NCI-H2029 treated with DMSO at 0.1 percent for 48 hours (cell line): Measurements from ENCODE around the gene LRRC2.
"Not testable (repeated sequence)": the region's sequence is repeated elsewhere in the genome, so short reads cannot be mapped to it uniquely, and the experiment has no call there.

ENCODE experiments used
- DNase-seq: peaks from one replicate; lab custom pipeline; 2025; lab: John Stamatoyannopoulos, UW

The LRRC2 gene

DNA sequence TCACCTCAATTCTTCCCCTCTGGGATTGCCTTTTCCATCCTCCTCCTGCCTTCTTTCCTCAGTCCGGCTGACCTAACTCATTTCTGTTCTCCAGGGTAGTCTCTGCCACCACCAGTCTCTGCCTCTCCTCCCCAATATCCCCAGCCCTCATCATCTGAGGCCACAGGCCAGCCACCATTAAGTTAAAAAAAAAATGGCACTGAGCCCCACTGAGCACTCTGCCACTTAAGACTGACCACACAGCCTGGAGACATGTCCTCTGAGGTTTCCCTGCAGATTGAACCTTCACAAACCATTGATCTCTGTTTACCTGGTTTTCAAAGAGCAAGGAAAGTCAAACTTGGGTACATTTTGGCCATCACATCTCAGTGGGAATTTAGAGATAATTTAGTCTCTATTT lies 13.6 kb downstream of the LRRC2 start:
- DNase-seq = no peak

DNA sequence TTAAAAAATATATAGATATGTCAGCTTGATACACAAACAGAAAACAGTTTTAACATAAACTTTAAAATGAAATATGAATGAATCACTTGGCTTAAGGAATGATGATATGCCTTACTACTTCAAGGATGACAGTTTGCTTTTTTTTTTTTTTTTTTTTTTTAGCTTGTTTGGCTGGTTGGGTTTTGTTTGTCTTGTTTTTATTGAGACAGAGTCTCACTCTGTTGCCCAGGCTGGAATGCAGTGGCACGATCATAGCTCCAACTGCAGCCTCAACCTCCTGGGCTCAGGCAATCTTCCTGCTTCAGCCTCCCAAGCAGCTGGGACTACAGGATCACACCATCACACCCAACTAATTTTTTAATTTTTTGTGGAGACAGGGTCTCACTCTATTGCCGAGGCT lies 14.5 kb downstream of the LRRC2 start:
- no peak for DNase-seq

DNA sequence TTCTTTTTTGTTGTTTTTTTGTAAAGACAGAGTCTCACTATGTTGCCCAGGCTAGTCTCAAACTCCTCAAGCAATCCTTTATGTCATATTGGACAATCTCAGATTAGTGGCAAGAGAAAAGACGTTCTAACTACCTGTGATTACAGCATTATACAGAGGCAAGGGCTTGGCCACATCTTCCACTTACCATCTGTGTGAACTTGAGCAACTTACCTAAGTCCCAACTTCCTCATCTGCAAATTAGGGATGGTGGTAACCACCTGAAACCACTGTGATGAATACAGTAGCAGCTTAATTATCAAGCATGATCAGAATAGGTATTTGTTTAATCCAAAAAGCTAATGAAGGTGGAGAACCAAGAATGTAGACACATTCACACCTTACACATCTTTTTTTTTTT lies 16.1 kb downstream of the LRRC2 start:
- DNase-seq = no peak

DNA sequence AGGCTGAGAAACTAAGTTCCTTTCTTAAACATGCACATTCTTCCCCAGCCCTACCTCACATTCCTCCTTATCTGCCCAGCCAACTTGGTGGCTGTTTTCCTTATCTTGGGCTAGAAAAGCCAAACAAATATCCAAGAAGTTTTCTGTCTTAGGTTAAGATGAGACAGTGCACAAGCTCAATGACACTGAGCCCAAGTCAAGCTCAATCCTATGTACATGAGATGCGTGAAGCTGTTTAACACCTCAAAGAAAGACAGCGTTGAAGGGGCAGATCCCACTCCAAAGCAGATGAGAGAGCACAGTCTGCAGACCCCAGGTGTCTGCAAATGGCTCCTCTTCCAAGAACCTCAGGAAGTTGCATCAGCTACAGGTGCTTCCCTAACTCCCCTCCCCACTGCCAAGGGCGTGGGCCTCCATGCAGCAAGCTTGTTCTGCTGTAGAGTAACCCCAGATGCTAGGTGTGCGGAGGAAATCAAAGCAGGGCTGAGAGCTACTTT lies 16.6 kb downstream of the LRRC2 start:
- DNase-seq = no peak

- not testable (repeated sequence) for DNase-seq
These were observed 17.5 kb downstream of the LRRC2 start for GRCh38 chr3:46548611-46549010.

GRCh38 chr3:46546896-46547440 lies 19.1 kb downstream of the LRRC2 start:
- no peak for DNase-seq

- DNase-seq = no peak
These were observed 20.1 kb downstream of the LRRC2 start for GRCh38 chr3:46545818-46546630.

- no peak for DNase-seq
These were observed 21.2 kb downstream of the LRRC2 start for GRCh38 chr3:46544771-46545503.

GRCh38 chr3:46542801-46543201 lies 23.3 kb downstream of the LRRC2 start:
- DNase-seq = no peak

DNA sequence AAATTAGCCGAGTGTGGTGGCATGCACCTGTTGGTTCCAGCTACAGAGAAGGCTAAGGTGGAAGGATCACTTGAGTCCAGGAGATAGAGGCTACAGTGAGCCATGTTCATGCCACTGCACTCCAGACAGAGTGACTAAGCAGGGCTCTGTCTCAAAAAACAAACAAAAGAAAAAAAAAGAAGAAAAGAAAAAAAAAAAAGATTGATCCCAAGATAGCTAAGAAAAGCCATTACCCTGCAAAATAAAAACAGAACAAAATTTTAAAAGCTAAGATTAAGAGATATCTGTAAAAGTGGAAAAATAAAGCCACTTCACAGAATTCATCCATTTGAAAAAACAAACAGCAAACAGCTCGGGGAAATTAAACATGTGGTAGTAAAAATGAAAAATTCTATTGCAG lies 23.8 kb downstream of the LRRC2 start:
- no peak for DNase-seq

DNA sequence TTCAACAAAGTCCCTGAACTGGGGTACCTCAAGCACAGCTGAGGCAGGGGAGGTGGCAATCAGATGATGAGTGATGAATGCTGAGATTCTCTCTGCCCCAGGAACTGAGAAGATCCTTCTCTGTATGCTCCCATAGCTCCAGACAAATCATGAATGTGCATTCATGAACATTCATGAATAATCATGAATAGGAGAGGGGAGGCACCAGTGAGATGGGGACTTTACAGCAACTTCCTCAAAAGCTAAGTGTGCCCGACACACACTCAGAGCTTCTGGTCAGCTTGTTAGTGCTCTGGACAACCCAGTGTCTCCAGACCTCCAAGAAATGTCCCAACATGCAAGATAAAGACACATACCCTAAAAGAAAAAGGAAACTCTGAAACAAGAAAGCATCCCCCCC lies 24.3 kb downstream of the LRRC2 start:
- no peak for DNase-seq

DNA sequence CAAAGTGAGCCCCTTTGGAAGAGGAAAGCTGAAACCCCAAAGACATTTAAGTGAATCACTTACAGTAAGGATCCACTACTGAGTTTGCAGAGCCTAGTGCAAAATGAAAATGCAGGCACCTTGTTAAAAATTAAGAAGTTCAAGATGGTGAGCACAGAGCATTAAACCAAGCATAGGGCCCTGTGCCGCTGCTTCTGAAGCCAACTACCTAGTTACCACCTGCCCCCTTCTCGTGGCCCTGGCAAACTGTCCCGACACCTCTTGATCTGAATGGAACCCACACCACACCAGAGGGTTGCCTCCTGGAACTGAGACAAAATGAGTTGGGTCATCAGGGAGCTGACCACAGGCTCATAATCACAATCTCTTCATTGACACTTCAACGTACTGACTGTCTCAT lies 25.6 kb downstream of the LRRC2 start:
- no peak for DNase-seq

DNA sequence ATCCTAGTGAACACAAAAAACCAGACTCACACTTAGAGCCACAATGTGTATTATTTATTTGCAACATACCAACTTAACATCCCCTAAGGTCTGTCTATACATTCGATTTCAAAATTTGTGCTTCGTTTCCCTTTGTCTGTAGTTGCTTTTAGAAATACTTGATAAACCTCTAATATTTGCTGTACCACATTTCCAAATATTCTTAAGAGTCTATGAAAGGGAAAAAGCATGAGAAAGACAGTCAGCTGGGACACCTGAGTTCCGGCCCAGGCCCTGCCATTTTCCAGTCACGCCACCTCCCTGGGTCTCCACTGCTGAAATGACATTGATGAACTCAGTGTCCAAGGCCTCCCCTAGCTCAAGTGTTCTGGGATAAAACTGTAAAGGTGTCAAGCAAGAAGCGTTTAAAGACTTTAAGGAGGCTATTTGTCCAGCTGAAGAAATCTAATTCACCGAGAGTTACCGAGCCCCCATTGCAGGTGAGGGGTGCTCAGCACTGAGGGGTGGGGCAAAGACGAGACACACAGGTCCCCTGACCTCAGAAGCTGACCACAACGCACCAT lies 26.6 kb downstream of the LRRC2 start:
- DNase-seq = no peak

DNA sequence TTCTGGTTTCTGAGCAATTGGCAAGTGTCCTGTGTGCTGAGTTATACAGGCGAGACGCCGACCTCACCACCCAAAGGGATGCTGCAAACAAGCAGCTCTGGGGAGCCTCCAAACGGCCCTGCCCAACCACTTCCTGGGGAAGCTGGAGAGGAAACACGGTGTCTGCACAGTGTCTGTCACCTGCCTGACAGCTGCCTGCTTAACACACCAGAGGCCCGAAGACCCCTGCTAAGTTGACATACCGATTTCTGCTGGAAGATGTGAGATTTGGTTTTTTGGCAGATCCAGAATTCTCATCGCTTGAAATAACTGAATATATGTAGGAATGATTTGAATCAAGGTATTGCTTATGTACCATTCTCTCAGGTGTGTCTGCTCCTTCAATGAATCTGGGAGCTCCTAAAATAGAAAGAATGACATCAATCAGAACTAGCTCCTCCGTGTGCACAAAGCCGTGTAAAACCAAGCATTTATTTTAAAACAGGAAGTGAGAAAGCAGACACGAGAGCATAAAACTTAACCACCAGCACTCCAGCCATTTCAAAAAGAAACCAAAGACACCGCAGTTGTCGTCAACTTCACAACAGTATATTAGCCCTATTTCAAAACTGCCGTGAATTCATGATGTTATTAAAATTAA lies 27.2 kb downstream of the LRRC2 start:
- no peak for DNase-seq

DNA sequence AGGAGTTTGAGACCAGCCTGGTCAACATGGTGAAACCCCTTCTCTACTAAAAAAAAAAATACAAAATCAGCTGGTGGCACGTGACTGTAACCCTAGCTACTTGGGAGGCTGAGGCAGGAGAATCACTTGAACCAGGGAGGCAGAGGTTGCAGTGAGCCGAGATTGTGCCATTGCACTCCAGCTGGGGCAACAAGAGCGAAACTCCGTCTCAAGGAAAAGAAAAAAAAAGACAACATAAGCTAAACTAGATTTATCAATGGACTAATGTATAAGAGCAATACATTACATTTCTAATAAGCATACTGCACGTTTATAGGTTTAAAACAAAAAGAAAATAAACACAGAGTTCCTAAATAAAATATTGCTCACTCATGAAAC lies 27.7 kb downstream of the LRRC2 start:
- DNase-seq = not testable (repeated sequence)

- no peak for DNase-seq
These were observed 28.3 kb downstream of the LRRC2 start for GRCh38 chr3:46537779-46538178.

- no peak for DNase-seq
These were observed 28.8 kb downstream of the LRRC2 start for GRCh38 chr3:46537316-46537715.

DNA sequence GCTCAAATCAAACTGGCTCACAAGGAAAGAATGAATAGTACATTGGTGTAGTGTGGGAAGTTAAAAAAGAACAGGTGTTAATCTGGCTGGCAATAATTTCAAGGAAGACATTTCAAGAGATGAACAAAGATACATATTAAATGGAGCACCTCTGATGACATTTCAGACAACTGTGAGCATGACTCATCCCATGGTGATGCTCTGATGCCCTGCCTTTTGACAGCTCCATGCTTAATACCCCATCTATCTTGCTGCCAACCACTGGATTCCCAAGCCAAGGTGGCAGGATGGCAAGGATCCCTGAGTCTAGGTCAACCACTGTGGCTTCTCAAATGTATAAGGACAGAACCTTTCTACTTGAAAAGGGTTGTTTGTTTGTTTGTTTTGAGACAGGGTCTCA lies 29.3 kb downstream of the LRRC2 start:
- no peak for DNase-seq

DNA sequence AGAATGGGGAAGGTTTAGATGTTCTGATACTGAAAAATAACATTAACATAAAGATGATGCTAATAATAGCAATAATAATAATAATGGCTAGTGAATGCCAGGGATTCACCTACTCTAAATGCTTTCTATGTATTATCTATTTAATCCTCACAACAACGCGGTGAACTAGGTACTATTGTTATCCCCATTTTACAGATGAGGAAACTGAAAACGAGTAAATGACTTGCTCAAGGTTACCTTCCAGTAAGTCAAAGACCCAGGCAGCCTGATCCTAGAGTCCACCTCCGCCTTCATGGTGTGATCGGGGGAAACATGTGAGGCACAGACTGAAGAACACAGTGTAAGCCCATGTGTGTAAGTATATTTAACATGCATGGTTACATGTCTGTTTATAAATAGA lies 30.4 kb downstream of the LRRC2 start:
- no peak for DNase-seq

GRCh38 chr3:46533091-46533490 lies 33.0 kb downstream of the LRRC2 start:
- no peak for DNase-seq

- DNase-seq = no peak
These were observed 38.9 kb downstream of the LRRC2 start for GRCh38 chr3:46527239-46527638.

DNA sequence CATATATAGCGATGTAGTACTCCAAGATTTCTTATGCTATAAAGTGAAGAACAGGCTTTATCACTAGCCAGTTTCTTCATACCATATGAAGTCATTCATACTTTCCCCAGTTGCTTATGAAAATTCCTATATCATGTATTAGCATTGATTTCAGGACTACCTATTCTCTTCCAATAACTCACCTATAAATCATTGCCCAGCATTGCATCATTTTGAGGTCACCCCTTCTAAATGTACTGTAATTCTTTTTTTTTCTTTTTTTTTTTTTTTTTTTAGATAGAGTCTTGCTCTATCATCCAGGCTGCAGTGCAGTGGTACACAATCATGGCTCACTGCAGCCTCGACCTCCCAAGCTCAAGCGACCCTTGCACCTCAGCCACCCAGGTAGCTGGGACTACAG lies 41.3 kb downstream of the LRRC2 start:
- DNase-seq = no peak
